ENCODE measurements around the gene DCHS1.
A peak's percentile ranks its signal among the peaks of the same experiment; 100 is the strongest.
"Not testable (repeated sequence)": the region's sequence is repeated elsewhere in the genome, so short reads cannot be mapped to it uniquely, and the experiment has no call there.

DCHS1 gene

DNA sequence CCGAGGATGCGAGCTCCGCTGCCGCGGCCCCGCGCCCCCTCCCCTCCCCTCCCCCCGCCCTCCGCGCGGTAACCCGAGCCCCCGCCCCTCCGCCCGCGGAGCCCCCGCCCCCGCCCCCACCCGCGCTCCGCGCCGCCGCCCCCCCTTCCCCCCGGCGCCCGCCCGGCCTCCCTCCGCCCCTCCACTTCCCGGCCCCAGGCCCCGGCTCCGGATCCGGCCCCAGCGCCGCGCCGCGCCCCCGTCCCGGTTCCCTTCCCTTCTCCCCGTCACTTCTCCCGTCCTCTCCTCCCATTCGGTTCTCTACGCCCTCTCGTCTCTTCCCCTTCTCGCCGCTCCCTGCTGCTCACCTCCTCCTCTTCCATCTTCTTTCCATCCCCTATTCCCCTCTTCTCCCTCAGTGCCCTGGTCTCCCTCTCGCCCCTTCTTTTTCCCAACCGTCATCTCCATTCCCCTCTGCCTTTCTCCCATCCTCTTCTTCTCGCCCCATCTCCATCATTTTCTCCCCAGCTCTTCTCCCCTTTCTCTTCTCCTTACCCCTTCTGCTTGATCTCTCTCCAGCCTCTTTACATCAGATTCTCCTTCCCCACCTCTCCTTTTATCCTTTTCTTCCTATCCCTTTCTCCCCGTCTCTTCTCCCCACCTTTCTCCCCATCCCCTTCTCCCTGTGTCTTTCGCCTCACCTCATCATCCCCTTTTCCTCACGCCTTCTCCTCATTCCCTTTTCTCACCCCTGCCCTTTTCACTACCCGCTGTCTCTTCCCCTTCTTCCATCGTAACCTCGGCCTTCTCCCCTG, at the start of gene DCHS1:
Gene DCHS1, minus strand, starts transcription at position 20 of the 794 bp plus-strand sequence. CDS start 14,196 bp downstream, outside the sequence.
- DNase-seq = no peak

DNA sequence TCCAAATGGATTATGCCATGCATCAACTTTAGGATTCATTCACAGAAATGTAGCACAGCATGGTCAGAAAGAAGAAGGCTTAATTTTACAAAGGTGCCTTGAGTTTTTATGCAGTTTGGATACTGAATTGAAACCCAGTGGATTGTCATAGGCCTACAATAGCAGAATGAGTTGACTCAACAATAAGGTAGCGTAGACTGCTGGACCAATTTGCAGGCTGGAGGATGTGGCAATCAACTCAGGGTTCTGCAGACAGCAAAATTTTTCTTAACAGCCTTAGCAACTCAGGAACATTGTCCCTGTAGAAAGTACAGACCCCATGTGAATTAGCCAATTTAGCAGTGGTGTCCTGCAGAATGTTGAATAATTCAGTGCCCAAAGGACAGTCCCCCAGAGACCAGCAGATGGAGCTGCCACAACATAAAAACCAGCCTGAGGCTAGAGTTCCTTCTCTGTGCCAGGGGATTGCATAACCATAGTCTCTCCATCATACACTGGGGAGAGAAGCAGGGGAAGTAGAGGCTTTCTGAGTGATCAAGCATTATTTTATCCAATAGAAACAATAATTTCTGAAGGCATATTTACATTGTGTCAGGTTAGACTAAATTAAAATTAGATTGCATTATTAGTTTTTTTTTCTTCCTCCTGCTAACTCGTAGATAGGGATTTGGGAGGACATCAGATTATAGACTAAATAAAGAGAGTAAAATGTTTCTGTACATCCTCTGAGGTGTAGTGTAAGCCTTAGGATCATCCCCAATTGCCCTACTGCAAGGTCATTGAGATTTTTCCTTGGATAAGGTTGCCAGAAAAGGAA, 47.8 kb upstream of the DCHS1 start:
- peak; percentile 58 for DNase-seq

GRCh38 chr11:6701955-6702354, 46.3 kb upstream of the DCHS1 start:
- DNase-seq = not testable (repeated sequence)

- no peak for DNase-seq
Observed at GRCh38 chr11:6695377-6695776, 39.8 kb upstream of the DCHS1 start.

DNA sequence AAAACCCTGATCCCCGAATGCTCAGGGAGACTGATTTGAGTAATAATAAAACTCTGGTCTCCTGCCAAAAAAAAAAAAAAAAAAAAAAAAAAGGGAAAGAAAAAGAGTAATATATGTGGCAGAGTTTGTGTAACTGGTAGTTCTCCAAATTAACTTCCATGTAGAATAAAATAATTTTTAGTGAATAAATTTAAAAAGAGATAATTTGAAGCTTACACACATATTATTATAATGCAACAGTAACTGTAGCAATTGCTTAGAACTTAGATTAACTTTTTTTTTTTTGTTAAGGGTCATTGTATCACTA, 38.6 kb upstream of the DCHS1 start:
- DNase-seq = no peak

- DNase-seq = peak; percentile 21
Observed at GRCh38 chr11:6693342-6694228, 38.0 kb upstream of the DCHS1 start.

DNA sequence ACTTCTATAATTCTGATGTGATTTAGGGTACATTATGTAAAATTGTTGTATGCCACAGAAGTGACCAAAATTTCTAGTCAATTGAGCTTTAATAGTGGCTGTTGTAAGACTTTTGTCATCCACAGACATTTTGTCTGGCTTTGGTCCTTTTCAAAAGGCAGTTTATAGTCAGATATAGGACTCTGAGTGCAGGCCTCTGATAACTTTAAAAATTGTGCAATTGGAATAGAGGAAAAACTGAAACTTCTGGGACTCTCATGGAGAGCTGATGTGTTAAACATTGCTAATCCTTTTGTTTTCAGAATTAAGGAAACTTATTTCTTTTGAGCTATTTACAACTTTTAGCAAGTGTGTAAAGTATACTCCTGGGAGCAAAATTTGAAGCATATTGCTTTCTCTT, 36.5 kb upstream of the DCHS1 start:
- DNase-seq = no peak

- DNase-seq = not testable (repeated sequence)
Observed at GRCh38 chr11:6690431-6691132, 35.0 kb upstream of the DCHS1 start.

- DNase-seq = no peak
Observed at GRCh38 chr11:6687876-6688275, 32.3 kb upstream of the DCHS1 start.

- no peak for DNase-seq
Observed at GRCh38 chr11:6686006-6686405, 30.4 kb upstream of the DCHS1 start.

DNA sequence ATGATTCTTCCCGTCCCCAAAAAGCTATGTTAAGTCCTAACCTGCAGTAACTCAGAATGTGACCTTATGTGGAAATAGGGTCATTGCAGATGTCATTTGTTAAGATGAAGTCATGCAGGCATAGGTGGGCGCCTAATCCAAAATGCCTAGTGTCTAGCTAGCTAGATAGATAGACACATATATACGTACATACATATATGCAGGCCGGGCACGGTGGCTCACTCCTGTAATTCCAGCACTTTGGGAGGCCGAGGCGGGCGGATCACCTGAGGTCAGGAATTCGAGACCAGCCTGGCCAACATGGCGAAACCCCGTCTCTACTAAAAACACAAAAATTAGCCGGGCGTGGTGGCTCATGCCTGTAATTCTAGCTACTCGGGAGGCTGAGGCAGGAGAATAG, 28.5 kb upstream of the DCHS1 start:
- DNase-seq = not testable (repeated sequence)

- DNase-seq = peak; percentile 99
Observed at GRCh38 chr11:6682936-6683861, 27.6 kb upstream of the DCHS1 start, which contains the start of gene MRPL17. Gene MRPL17 (minus strand): TSS chr11:6683340. CDS start chr11:6683296, 44 bp downstream.

GRCh38 chr11:6682591-6682935, 27.0 kb upstream of the DCHS1 start:
- no peak for DNase-seq

DNA sequence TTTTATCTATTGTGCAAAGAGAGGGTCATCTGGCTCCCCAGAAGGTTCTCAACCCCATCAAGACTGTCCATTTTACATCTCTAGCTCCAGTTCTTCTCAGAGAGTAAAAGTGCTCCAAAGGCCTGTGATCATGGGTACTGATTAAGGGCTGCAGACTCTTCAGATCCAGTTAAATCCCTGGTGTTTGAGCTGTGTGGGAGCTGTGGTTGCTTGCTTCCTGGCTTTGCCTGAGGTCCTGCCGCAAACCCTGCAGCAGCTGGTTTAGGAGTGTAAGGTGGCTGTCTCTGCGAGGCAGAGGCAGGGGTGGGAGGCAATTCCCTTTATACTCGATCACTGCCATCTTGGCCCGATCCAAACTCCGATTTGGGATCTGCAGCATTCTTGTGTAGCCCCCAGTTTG, 26.3 kb upstream of the DCHS1 start:
- DNase-seq = no peak

GRCh38 chr11:6681505-6681904, 25.9 kb upstream of the DCHS1 start:
- no peak for DNase-seq

GRCh38 chr11:6677018-6677417, 21.4 kb upstream of the DCHS1 start:
- no peak for DNase-seq

DNA sequence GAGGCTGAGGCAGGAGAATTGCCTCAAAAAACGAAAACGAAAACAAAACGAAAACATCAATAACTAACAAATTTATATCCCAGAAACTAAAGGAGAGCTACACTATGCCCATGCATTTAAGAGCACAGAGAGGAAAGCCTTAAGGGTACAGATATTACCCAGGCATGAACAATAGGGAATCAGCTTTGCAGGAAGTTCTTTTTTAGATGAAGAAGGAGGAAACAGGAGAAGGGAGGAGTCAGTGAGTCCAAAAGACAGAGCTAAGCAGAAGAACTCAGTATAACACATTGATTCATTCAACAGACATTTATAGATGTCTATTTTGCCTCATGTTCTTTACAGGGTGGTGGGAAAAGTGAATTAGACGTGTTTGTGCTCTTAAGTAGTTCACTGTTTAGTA, 19.3 kb upstream of the DCHS1 start:
- no peak for DNase-seq

DNA sequence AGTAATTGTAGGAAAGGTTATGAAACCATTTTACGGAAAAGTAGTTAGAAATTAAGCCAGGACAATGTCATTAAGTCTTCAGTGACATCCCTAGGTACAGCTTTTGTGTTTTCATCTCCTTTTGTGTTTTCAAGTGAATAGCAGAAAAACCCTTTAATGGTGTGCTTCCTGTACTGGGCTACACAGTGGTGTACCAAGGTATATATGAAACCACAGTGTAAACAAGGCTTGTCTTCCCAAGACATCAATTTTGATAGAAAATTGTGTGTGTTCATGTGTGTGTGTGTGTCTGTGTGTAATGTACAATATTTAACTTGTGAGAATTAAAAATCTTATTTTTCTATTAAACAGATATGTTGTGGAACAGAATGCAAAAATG, 18.6 kb upstream of the DCHS1 start:
- no peak for DNase-seq

GRCh38 chr11:6673523-6674218, 18.1 kb upstream of the DCHS1 start:
- no peak for DNase-seq

GRCh38 chr11:6671991-6672390, 16.4 kb upstream of the DCHS1 start:
- no peak for DNase-seq

All from CD4-positive, alpha-beta T cell treated with Interleukin-15 for 1 hour (primary cell).